ENCODE measurements around the gene CNIH2. TPM values are rescaled to one million over a fixed set of nuclear protein-coding genes. Genes with fewer than 3 reads are reported as not detected.

CNIH2 gene
- total and polyA plus RNA-seq, 9 of the 15 experiments (the other 6 are each of a cell fraction or from before 2014, with no cell fraction given) = 0.26 to 0.89 (median 0.40) TPM; not detected in 4

DNA sequence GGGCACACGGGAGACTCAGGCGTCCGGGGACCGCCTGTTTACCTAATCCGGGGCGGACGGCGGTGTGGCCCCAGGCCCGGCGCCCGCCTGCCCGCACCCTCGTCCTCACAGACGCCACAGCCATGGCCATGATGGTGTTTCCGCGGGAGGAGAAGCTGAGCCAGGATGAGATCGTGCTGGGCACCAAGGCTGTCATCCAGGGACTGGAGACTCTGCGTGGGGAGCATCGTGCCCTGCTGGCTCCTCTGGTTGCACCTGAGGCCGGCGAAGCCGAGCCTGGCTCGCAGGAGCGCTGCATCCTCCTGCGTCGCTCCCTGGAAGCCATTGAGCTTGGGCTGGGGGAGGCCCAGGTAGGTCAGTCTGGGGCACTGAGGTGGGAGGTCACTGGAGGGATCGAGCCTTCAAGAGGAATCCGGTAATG lies 19.5 kb upstream of the CNIH2 start (continued):
- TF ChIP-seq TOE1 (IDR thresholded peaks at IDR 0.05; ENCODE audit: borderline replicate concordance) = no peak
- peak; percentile 9; the same call in 1 of the 2 replicates for TF ChIP-seq TOE1 (CRISPR knock-in tag; IDR thresholded peaks at IDR 0.05; ENCODE audit: borderline replicate concordance, low read depth)
- no peak for TF ChIP-seq SIN3A (IDR thresholded peaks at IDR 0.05; ENCODE audit: borderline replicate concordance in 2 of 2, control insufficient read depth in 1 of 2, low read depth in 2 of 2, low read length in 2 of 2)
- TF ChIP-seq ZBTB49 (CRISPR knock-in tag; IDR thresholded peaks at IDR 0.05; ENCODE audit: borderline replicate concordance) = no peak
- no peak for TF ChIP-seq BDP1 (IDR thresholded peaks at IDR 0.05; ENCODE audit: insufficient read depth, insufficient read length)
- peak; percentile 22 for TF ChIP-seq PCBP1 (IDR thresholded peaks at IDR 0.05; ENCODE audit: low read depth, low read length, poor library complexity, severe bottlenecking)
- no peak for TF ChIP-seq MAFF (IDR thresholded peaks at IDR 0.05; ENCODE audit: low read length)
- 0 out of 2 replicates have a peak, but pooled peaks have one; percentile 6 for TF ChIP-seq ZNF143 (CRISPR knock-in tag; IDR thresholded peaks at IDR 0.05)
- TF ChIP-seq RB1 (IDR thresholded peaks at IDR 0.05; ENCODE audit: low read depth) = no peak
- TF ChIP-seq KHSRP (IDR thresholded peaks at IDR 0.05) = no peak
- TF ChIP-seq MBD2 (IDR thresholded peaks at IDR 0.05; ENCODE audit: borderline replicate concordance, low read depth) = no peak
- TF ChIP-seq ZNF778 (CRISPR knock-in tag; IDR thresholded peaks at IDR 0.05) = no peak
- peak; percentile 36; the same call in 1 of the 2 replicates for TF ChIP-seq MAX (CRISPR knock-in tag; IDR thresholded peaks at IDR 0.05)
- no peak for TF ChIP-seq CCNT2 (IDR thresholded peaks at IDR 0.05; ENCODE audit: borderline replicate concordance, extremely low read depth, insufficient read length, low read depth, low read length)
- TF ChIP-seq RBM39 (optimal IDR thresholded peaks at IDR 0.05; ENCODE audit: low read depth, low read length) = no peak
- TF ChIP-seq ZNF407 (IDR thresholded peaks at IDR 0.05; ENCODE audit: low read depth) = no peak
- TF ChIP-seq ZNF589 (CRISPR knock-in tag; IDR thresholded peaks at IDR 0.05; ENCODE audit: low read depth) = no peak
- TF ChIP-seq FIP1L1 (IDR thresholded peaks at IDR 0.05; ENCODE audit: low read depth, low read length, poor library complexity, severe bottlenecking) = no peak

Data from K562 (cell line).